Loucy (cell line): Measurements from ENCODE around the gene SLC6A2.

Experiments used
- EZH2phosphoT487 ChIP-seq: fragments of 200-600 bp; IDR thresholded peaks from 2 replicates; pipeline ENCODE4 v1.6.1; 2018; ENCODE audit warnings: antibody characterized with exemption, mild to moderate bottlenecking, moderate library complexity, borderline replicate concordance
- TF ChIP-seq, protein P1 (sequence below): fragments of 200-600 bp; sonication (generic); conservative IDR thresholded peaks from 2 replicates; pipeline ENCODE4 v1.5.1; 2014; ENCODE audit warnings: mild to moderate bottlenecking, antibody characterized with exemption, low read length

GRCh38 chr16:55746081-55746480 lies 90.3 kb downstream of the SLC6A2 start:
- TF ChIP-seq, protein P1, sequence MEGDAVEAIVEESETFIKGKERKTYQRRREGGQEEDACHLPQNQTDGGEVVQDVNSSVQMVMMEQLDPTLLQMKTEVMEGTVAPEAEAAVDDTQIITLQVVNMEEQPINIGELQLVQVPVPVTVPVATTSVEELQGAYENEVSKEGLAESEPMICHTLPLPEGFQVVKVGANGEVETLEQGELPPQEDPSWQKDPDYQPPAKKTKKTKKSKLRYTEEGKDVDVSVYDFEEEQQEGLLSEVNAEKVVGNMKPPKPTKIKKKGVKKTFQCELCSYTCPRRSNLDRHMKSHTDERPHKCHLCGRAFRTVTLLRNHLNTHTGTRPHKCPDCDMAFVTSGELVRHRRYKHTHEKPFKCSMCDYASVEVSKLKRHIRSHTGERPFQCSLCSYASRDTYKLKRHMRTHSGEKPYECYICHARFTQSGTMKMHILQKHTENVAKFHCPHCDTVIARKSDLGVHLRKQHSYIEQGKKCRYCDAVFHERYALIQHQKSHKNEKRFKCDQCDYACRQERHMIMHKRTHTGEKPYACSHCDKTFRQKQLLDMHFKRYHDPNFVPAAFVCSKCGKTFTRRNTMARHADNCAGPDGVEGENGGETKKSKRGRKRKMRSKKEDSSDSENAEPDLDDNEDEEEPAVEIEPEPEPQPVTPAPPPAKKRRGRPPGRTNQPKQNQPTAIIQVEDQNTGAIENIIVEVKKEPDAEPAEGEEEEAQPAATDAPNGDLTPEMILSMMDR, result no peak
- no peak for TF ChIP-seq EZH2phosphoT487
